Cardiac fibroblast (primary cell): Measurements from ENCODE around the gene ADGRL3.

Experiments used
- DNase-seq, 2 donors: peaks; one replicate each; pipeline versions ENCODE4 v3.0.0 to v3.0.0-alpha.2; 2010; ENCODE audit warnings: low read depth in 2 of 2
- H3K4me3 ChIP-seq, 2 donors: replicated peaks in 1 of 2; 1 replicate in 1 of 2; 2 replicates in 1 of 2; pipeline ENCODE4 v1.5.1; 2011; ENCODE audit warnings: low read depth in 2 of 2, low read length in 2 of 2, mild to moderate bottlenecking in 2 of 2, moderate library complexity in 1 of 2
- CTCF ChIP-seq: IDR thresholded peaks from one replicate; pipeline ENCODE4 v1.5.1; 2011; ENCODE audit warnings: low read depth, mild to moderate bottlenecking, low read length, inconsistent platforms

ADGRL3 gene

GRCh38 chr4:61678297-61678696, 478.2 kb downstream of the ADGRL3 start:
- TF ChIP-seq CTCF: no peak
- no peak for DNase-seq
- no peak overlapping the region for H3K4me3 ChIP-seq

GRCh38 chr4:61693520-61693919, 493.4 kb downstream of the ADGRL3 start:
- no peak for TF ChIP-seq CTCF
- DNase-seq: no peak
- no peak overlapping the region for H3K4me3 ChIP-seq

- no peak for TF ChIP-seq CTCF
- no peak for DNase-seq
Observed at GRCh38 chr4:61714387-61714911, 514.3 kb downstream of the ADGRL3 start.

GRCh38 chr4:61716426-61716825, 516.3 kb downstream of the ADGRL3 start:
- TF ChIP-seq CTCF: no peak
- H3K4me3 ChIP-seq: no peak overlapping the region
- DNase-seq: no peak

More at GRCh38 chr4:61714387-61714911, 514.3 kb downstream of the ADGRL3 start:
- no peak overlapping the region for H3K4me3 ChIP-seq

- no peak overlapping the region for H3K4me3 ChIP-seq
- no peak for DNase-seq
- TF ChIP-seq CTCF: no peak
Observed at GRCh38 chr4:61723492-61723891, 523.4 kb downstream of the ADGRL3 start.

GRCh38 chr4:61727286-61727685, 527.2 kb downstream of the ADGRL3 start:
- no peak for TF ChIP-seq CTCF
- H3K4me3 ChIP-seq: no peak overlapping the region
- no peak for DNase-seq

- DNase-seq: no peak
- H3K4me3 ChIP-seq: no peak overlapping the region
- no peak for TF ChIP-seq CTCF
Observed at GRCh38 chr4:61734409-61734808, 534.3 kb downstream of the ADGRL3 start.
